NT2/D1 (cell line): ENCODE measurements around the gene TMEM238.

Experiments
- SUZ12 ChIP-seq: IDR thresholded peaks from 2 replicates; pipeline ENCODE4 v1.6.1; 2011; ENCODE audit not compliant: insufficient read length, insufficient read depth; ENCODE audit errors: extremely low read depth
- YY1 ChIP-seq: IDR thresholded peaks from 2 replicates; pipeline ENCODE4 v1.6.1; 2011; ENCODE audit not compliant: insufficient read length, insufficient read depth
- ZNF274 ChIP-seq: IDR thresholded peaks from 2 replicates; pipeline ENCODE4 v1.6.1; 2011; ENCODE audit warnings: mild to moderate bottlenecking, low read depth, low read length

- TF ChIP-seq YY1: no peak
- no peak for TF ChIP-seq ZNF274
- no peak for TF ChIP-seq SUZ12
Observed at GRCh38 chr19:55382013-55382412, 2.1 kb downstream of the TMEM238 start.
